ENCODE measurements around the gene ARL3. TPM values are rescaled to one million over a fixed set of nuclear protein-coding genes. Genes with fewer than 3 reads are reported as not detected.

Gene ARL3
- total RNA-seq, 1 experiment from 2014 or later: 13.3 TPM

- ChIA-PET POLR2A (no interaction called here), CTCF (interaction anchor here (5.1 kb wide), 1 partner anchor 9 kb away, joined by 41 read pairs; no protein-coding TSS in a partner anchor)
- no peak overlapping the region for H3K4me3 Mint-ChIP-seq
- peaks cover 48% of the 10 kb centered on the region for H3K4me1 Mint-ChIP-seq
- H3K36me3 Mint-ChIP-seq: no peaks in the 10 kb centered on the region
- H3K27me3 Mint-ChIP-seq (ENCODE audit: low read depth): no peaks in the 10 kb centered on the region
- H3K27ac Mint-ChIP-seq: no peak overlapping the region
- no peak for ATAC-seq
- H3K9me3 Mint-ChIP-seq: no peaks in the 10 kb centered on the region
- TF ChIP-seq AFF4 (CRISPR knock-in tag; IDR thresholded peaks at IDR 0.05; ENCODE audit: borderline replicate concordance) (no peak), NFE2L1 (CRISPR knock-in tag; IDR thresholded peaks at IDR 0.05) (no peak), TP53 (CRISPR knock-in tag; IDR thresholded peaks at IDR 0.05) (no peak), SP1 (CRISPR knock-in tag; conservative IDR thresholded peaks at IDR 0.05) (no peak), CREM (CRISPR knock-in tag; IDR thresholded peaks at IDR 0.05) (no peak), RORB (CRISPR knock-in tag; IDR thresholded peaks at IDR 0.05) (no peak), JAZF1 (CRISPR knock-in tag; IDR thresholded peaks at IDR 0.05) (no peak), NFYB (CRISPR knock-in tag; conservative IDR thresholded peaks at IDR 0.05; ENCODE audit: low read depth) (no peak), ZNF396 (CRISPR knock-in tag; IDR thresholded peaks at IDR 0.05; ENCODE audit: borderline replicate concordance) (no peak), RELA (CRISPR knock-in tag; IDR thresholded peaks at IDR 0.05; ENCODE audit: borderline replicate concordance) (no peak)
- TF ChIP-seq, protein P1, sequence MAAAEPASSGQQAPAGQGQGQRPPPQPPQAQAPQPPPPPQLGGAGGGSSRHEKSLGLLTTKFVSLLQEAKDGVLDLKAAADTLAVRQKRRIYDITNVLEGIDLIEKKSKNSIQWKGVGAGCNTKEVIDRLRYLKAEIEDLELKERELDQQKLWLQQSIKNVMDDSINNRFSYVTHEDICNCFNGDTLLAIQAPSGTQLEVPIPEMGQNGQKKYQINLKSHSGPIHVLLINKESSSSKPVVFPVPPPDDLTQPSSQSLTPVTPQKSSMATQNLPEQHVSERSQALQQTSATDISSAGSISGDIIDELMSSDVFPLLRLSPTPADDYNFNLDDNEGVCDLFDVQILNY (CRISPR knock-in tag; IDR thresholded peaks at IDR 0.05): no peak
- TF ChIP-seq, protein P2, sequence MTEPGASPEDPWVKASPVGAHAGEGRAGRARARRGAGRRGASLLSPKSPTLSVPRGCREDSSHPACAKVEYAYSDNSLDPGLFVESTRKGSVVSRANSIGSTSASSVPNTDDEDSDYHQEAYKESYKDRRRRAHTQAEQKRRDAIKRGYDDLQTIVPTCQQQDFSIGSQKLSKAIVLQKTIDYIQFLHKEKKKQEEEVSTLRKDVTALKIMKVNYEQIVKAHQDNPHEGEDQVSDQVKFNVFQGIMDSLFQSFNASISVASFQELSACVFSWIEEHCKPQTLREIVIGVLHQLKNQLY (CRISPR knock-in tag; IDR thresholded peaks at IDR 0.05): no peak
- TF ChIP-seq, protein P3, sequence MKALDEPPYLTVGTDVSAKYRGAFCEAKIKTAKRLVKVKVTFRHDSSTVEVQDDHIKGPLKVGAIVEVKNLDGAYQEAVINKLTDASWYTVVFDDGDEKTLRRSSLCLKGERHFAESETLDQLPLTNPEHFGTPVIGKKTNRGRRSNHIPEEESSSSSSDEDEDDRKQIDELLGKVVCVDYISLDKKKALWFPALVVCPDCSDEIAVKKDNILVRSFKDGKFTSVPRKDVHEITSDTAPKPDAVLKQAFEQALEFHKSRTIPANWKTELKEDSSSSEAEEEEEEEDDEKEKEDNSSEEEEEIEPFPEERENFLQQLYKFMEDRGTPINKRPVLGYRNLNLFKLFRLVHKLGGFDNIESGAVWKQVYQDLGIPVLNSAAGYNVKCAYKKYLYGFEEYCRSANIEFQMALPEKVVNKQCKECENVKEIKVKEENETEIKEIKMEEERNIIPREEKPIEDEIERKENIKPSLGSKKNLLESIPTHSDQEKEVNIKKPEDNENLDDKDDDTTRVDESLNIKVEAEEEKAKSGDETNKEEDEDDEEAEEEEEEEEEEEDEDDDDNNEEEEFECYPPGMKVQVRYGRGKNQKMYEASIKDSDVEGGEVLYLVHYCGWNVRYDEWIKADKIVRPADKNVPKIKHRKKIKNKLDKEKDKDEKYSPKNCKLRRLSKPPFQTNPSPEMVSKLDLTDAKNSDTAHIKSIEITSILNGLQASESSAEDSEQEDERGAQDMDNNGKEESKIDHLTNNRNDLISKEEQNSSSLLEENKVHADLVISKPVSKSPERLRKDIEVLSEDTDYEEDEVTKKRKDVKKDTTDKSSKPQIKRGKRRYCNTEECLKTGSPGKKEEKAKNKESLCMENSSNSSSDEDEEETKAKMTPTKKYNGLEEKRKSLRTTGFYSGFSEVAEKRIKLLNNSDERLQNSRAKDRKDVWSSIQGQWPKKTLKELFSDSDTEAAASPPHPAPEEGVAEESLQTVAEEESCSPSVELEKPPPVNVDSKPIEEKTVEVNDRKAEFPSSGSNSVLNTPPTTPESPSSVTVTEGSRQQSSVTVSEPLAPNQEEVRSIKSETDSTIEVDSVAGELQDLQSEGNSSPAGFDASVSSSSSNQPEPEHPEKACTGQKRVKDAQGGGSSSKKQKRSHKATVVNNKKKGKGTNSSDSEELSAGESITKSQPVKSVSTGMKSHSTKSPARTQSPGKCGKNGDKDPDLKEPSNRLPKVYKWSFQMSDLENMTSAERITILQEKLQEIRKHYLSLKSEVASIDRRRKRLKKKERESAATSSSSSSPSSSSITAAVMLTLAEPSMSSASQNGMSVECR (CRISPR knock-in tag; IDR thresholded peaks at IDR 0.05; ENCODE audit: borderline replicate concordance): no peak
- TF ChIP-seq, protein P4, sequence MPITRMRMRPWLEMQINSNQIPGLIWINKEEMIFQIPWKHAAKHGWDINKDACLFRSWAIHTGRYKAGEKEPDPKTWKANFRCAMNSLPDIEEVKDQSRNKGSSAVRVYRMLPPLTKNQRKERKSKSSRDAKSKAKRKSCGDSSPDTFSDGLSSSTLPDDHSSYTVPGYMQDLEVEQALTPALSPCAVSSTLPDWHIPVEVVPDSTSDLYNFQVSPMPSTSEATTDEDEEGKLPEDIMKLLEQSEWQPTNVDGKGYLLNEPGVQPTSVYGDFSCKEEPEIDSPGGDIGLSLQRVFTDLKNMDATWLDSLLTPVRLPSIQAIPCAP (CRISPR knock-in tag; IDR thresholded peaks at IDR 0.05): no peak
- TF ChIP-seq, protein P5, sequence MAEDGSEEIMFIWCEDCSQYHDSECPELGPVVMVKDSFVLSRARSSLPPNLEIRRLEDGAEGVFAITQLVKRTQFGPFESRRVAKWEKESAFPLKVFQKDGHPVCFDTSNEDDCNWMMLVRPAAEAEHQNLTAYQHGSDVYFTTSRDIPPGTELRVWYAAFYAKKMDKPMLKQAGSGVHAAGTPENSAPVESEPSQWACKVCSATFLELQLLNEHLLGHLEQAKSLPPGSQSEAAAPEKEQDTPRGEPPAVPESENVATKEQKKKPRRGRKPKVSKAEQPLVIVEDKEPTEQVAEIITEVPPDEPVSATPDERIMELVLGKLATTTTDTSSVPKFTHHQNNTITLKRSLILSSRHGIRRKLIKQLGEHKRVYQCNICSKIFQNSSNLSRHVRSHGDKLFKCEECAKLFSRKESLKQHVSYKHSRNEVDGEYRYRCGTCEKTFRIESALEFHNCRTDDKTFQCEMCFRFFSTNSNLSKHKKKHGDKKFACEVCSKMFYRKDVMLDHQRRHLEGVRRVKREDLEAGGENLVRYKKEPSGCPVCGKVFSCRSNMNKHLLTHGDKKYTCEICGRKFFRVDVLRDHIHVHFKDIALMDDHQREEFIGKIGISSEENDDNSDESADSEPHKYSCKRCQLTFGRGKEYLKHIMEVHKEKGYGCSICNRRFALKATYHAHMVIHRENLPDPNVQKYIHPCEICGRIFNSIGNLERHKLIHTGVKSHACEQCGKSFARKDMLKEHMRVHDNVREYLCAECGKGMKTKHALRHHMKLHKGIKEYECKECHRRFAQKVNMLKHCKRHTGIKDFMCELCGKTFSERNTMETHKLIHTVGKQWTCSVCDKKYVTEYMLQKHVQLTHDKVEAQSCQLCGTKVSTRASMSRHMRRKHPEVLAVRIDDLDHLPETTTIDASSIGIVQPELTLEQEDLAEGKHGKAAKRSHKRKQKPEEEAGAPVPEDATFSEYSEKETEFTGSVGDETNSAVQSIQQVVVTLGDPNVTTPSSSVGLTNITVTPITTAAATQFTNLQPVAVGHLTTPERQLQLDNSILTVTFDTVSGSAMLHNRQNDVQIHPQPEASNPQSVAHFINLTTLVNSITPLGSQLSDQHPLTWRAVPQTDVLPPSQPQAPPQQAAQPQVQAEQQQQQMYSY (CRISPR knock-in tag; IDR thresholded peaks at IDR 0.05): no peak
- DNase-seq (ENCODE audit: low spot score): no peak
These were observed 90.1 kb downstream of the ARL3 start for GRCh38 chr10:102624094-102624493.

Other genes with a start within 250 kb of the ARL3 start
- 93.3 to 94.6 TPM (median 93.6 TPM) in 3 replicates for gene ACTR1A, start 211.7 kb downstream of the ARL3 start, total RNA-seq (2021)
- 11.6 to 13.1 TPM (median 12.8 TPM) in 3 replicates for gene SUFU, start 210.4 kb downstream of the ARL3 start, total RNA-seq (2021)
- gene TRIM8, start 69.9 kb downstream of the ARL3 start, total RNA-seq (2021): 36.3 to 40.3 TPM (median 36.8 TPM) in 3 replicates
- gene SFXN2, start 239 bp upstream of the ARL3 start, total RNA-seq (2021): 15.7 to 21.2 TPM (median 15.9 TPM) in 3 replicates
- 25.9 to 26.8 TPM (median 26.4 TPM) in 3 replicates for gene WBP1L, start 29.6 kb upstream of the ARL3 start, total RNA-seq (2021)
- 2.1 to 4.2 TPM (median 3.0 TPM) in 3 replicates for gene CYP17A1, start 123.0 kb upstream of the ARL3 start, total RNA-seq (2021)
- gene BORCS7, start 139.9 kb upstream of the ARL3 start, total RNA-seq (2021): 2.8 to 3.9 TPM (median 3.3 TPM) in 3 replicates
- 8.8 to 10.4 TPM (median 9.3 TPM) in 3 replicates for gene AS3MT, start 155.1 kb upstream of the ARL3 start, total RNA-seq (2021)
- 23.5 to 28.0 TPM (median 27.0 TPM) in 3 replicates for gene CNNM2, start 203.9 kb upstream of the ARL3 start, total RNA-seq (2021)

Data from WTC11 (cell line).